GM21529 (cell line): ENCODE measurements around the gene EXT2.

Experiments
- ATAC-seq: cut with Tn5 transposase; IDR thresholded peaks from one replicate; pipeline ENCODE4 v1.9.1; 2021; ENCODE audit not compliant: unreplicated experiment

EXT2 gene

DNA sequence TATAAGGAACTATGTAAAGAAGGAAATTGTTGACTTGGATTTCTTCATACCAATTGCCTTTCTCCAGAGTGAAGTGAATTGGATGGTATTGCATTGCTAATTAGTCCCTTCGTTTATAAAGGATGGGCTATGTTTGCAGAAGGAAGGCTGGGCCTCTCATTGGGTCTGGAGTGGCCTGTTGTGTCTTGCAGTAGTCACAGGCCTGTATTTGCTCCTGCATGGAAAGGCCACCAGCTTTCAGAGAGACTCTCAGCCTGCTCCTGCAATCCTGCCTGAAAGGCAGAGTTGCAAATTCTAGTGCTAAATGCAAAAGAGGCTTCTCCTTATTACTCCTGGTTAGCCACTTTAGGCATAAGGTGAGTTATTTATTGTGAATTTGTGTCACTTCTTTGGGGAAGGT lies 103.8 kb downstream of the EXT2 start:
- ATAC-seq = no peak

- ATAC-seq = no peak
Measured at GRCh38 chr11:44199816-44200215, 104.3 kb downstream of the EXT2 start.

- ATAC-seq = no peak
Measured at GRCh38 chr11:44203270-44204043, 108.0 kb downstream of the EXT2 start.

- no peak for ATAC-seq
Measured at GRCh38 chr11:44205352-44205751, 109.9 kb downstream of the EXT2 start.

DNA sequence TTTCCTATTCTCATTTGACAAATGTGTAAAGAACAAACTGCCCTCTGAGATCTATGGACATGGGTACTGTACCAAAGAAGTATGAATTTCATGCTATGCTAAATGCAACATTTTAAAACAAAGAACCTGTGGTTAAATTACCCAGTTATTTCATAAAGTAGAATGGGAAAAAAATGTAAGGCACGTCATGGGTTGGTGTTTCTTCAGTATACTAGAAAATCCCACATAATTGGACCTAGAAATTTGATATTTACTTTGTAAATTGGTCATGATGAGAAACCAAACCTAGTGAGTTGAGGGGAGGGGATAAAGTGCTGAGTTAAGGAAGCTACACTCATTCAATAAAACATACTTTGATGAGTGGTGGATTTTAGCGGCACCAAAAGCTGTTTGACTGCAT lies 110.4 kb downstream of the EXT2 start:
- ATAC-seq = no peak

GRCh38 chr11:44207292-44207691 lies 111.8 kb downstream of the EXT2 start:
- ATAC-seq = no peak

DNA sequence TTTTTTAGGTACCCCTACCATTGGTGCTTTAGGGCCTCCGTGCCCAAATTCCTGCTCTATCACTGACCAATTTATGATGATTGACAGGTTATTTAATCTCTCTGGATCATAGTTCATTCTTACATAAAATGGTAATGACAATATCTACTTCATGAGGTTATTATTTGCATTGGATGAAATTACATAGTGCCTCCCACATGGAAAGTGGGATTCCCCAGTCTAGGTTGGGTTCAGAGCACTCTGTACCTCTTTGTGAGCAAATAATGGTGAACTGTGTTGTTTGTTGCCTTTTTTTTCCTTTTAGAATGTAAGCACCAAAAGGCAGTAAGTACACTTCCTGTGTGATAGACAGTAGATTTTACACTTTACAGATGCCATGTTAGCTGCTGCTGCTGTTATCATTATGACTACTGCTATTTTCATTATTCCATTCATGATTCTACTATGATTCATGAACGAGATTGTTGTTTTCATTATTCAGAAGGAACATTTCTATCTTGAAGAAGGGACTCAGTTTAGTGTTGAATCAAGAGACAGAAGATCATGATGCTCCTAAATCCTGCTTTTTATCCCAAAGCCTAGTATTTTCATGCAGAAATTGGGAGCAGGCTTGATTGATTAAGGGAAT lies 113.6 kb downstream of the EXT2 start:
- no peak for ATAC-seq

DNA sequence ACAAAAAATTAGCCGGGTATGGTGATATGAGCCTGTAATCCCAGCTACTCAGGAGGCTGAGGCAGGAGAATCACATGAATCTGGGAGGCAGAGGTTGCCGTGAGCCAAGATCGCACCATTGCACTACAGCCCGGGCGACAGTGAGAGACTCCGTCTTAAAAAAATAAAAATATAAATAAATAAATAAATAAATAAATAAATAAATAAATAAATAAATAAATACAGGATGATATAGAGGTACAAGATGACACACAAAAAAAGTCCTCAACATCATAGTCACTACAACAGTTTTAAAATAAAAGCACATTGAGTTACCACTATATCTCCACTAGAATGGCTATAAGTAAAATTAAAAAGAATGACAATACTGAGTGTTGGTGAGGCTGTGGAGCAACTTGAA lies 116.7 kb downstream of the EXT2 start:
- ATAC-seq = no peak

- no peak for ATAC-seq
Measured at GRCh38 chr11:44213148-44213547, 117.7 kb downstream of the EXT2 start.

DNA sequence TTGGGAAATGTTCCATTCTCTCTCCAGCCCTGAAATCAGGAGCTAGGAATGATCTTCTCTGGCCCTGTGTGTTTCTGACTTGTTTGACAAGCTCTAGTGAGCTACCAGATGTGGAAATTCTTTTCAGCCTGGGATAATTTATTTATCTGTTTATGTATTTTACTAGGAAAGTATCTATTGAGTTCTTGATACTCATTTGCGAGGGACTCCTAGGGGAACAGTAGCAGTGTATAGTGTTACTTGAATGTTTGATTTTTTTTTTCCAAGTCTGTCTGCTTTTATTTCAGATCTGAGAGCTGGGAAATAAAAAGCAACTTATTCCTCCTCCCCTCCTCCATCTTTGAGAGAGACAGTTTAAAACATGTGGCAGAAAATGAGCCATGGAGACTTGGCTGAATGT lies 122.0 kb downstream of the EXT2 start:
- no peak for ATAC-seq

DNA sequence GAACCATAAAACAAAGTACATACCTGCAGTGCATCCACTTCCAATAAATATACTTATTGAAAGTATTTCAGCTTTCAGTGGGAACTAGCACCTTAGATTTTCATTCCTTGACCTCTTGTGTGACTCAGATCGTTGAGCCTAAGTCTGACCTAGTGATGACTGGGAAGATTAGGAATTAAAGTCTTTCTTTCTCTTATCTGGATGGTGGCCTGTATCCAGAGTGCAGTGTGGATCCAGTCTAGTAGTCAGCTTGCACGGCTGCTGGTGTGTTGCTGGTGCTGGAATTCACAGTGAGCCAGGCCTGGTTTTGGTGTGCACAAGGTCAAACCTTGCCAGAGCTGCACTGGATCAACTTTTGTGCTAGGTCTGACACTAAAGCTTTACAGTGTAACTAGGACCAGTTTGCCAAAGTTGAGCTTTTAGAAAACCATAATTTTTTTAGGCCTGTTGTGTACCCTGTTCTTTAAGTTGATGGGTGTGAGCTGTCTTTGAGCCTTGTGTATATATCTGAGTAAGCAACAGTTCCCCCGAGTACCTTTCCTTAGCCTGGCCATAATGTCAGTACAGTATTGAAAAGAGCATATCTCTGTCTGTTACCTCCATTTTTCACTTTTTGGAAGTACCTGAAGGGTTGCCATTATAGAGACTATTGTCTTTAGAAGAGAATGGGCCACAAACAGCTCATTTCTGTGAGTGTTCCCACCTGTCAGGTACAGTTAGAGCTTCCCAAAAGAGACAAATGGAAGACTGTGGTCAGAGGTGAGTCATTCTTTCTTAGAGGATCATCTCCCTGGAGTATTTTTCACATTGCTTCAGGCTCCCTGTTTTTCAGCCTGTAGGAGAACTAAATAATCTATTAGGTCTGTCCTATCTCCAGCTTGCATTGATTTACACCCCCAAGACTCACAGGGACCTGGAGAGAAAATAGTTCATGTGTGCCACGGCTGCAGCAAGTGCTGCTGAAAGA lies 124.6 kb downstream of the EXT2 start:
- no peak for ATAC-seq

GRCh38 chr11:44221456-44221855 lies 126.0 kb downstream of the EXT2 start:
- no peak for ATAC-seq

DNA sequence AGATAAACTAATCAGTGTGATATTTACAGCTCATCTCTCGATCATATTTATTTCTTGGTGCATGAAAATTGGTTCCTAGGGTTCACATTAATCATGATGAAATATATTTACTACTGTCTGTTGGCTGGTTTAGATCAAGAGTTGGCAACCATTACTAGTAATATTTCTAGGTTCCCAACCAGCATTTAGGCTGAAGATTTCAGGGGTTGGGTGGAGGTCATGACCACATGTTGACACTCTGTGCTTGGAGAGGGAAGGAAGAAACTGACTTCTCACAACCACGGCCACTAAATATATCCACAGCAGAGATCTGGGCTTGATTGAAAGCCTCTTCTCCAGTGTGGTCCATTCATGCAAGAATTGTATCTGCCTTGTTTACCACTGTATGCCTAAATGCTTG lies 126.5 kb downstream of the EXT2 start:
- no peak for ATAC-seq

DNA sequence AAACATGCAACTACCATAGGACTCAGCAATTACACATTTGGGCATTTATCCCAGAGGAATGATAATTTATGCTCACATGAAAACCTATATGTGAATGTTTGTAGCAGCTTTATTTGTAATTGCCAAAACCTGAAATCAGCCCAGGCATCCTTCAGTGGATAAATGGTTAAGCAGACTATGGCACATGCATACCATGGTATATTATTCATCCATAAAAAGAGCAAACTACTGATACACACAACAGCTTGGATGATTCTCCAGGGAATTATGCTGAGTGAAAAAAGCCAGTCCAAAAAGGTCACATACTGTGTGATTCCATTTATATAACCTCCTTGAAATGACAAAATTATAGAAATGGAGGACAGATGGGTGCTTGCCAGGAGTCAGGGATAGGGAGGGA lies 127.8 kb downstream of the EXT2 start:
- no peak for ATAC-seq

DNA sequence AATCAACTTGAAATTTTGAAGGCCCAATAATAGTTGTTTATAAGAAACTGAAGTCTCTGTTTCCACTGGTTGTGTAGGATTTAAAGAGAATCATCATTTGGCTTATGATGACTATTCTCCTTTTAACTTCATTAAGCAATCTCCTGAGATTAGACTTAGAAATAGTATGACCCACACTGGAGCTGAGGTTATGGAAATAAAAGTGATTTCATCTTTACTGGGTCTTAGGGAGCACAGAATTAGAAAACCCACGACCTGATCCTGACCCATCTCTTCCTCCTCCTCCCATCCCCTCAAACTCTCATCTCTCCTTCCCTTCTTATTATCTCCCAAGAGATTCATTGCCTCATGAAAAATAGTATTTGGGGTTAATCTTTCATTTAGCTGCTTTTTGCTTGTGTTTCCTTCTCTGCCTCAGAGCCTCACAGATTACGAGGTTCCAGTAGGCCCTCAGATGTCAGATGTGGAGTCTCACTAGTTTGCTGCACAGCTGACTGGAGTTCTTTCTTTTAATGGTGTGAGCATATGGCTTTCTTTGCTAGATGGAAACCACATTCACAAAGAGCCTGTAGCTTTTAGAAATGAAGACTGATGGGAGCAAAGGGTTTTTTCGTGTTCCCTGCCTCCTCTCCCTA lies 129.5 kb downstream of the EXT2 start:
- no peak for ATAC-seq

GRCh38 chr11:44226490-44226889 lies 131.0 kb downstream of the EXT2 start:
- ATAC-seq = no peak

GRCh38 chr11:44226945-44227344 lies 131.5 kb downstream of the EXT2 start:
- ATAC-seq = no peak

GRCh38 chr11:44228379-44228778 lies 132.9 kb downstream of the EXT2 start:
- no peak for ATAC-seq

DNA sequence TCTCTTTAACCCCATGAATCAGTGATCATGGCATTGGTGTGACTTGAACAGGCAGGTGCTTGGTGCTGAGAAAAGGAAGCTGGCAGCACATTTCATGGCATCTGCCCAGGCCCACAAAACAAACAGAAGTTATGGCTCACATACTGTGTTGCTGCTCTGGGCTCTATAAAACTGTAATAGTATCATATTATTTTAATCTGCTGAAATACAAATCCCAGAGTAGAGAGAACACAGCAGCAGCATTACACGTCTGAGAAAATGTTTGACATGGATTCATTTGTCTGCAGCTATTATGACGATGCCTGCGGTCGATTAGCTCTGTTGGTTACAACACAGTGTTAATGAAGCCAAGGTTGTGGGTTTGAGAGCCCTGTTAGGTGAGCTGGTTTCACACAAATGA lies 133.6 kb downstream of the EXT2 start:
- no peak for ATAC-seq

GRCh38 chr11:44229624-44230023 lies 134.1 kb downstream of the EXT2 start:
- no peak for ATAC-seq

DNA sequence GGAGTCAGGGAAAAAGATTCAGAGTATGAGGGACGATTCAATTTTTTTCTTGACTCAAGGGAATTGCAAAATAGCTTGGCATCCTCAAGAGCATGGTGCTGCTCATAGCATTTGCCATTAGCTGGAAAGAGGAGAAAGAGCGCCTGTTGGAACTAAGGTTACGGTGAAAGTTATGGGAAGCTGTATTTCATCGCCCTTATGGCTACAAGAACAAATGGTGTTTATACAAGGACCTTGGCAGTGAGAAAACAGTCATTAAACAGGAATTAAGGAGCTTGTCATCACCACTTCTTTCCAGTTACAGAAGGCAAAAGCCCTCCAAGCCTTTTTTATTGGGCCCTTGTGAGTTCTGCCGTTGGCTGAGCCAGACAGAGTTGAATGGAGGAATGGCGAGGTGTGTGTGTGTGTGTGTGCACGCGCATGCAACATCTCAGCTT lies 140.3 kb downstream of the EXT2 start:
- no peak for ATAC-seq
